NCI-H2107 treated with DMSO at 0.1 percent for 48 hours (cell line): ENCODE measurements around the gene HECW1.
"Not testable (repeated sequence)": the region's sequence is repeated elsewhere in the genome, so short reads cannot be mapped to it uniquely, and the experiment has no call there.

ENCODE experiments used
- DNase-seq: peaks from one replicate; lab custom pipeline; 2025; ENCODE audit not compliant: unreplicated experiment; lab: John Stamatoyannopoulos, UW

HECW1 gene

DNA sequence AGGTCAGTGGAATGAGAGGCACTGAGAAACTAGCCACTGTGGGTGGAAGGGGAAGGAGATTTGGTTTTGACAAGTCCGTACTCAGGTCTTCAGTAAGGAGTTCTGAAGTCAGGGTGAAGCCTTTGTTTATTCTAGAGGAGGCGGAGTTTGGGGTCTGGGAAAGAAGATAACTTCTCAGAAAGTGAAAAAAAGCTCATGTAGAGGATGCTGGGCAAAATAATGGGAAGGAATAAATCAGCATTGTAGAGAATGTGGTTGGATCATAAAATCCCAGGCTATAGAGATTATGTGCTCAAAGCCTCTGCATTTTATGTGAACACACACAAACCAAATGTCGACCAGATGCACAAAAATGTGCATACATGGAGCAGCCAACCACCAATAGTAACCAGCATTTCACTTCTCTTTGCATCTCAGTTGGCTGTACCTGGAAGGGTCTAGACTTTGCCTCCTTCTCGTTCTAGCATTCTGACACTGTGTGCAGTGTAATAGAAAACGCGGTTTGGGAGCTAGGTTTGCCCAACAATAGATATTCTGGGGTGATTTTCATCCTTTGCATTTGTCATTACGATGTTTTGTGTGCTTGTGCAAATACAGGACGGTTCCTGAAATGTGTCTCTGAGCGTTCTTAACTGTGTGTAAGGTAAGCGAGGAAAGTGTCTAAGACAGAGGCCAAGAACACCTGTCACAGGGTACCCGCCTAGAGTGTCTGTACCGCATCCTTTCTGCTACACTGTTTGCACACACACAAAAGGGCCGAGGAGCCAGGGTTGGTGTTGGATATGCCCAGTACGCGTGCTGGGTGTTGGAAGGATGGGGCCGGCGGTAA, 603 bp upstream of the HECW1 start:
- no peak for DNase-seq

DNA sequence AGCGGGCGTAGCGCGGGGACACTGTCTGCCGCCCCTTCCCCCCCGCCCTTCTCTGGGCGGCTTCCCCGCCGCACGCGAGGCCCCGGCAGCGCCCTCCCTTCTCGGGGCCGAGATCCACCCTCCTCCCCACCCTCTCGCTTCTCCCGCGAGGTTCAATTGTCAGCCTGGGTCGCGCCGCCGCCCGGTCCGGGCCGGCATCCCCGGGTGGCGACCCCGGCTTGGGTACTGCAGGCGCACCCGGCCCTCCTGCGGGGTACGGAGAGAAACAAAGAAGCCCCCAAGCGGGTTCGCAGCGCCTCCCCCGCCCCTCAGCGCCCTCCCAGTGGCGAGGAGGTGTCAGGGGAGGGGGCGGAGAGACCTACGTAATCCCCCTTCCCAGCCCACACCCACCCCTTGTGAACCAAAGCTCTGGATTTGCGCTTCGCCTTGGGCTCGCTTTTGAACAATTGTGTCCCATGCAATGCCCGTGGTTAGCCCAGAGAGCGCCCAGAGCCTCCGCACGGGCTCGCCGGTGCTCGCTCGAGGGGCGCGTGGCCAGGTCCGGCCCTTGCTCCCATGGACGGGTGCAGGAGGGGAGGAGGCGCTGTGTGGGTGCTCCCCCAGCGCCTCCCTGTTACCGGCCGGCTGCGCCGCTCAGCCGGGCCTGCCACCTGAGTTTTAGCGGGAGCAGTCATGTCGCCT, 634 bp downstream of the HECW1 start:
- no peak for DNase-seq

DNA sequence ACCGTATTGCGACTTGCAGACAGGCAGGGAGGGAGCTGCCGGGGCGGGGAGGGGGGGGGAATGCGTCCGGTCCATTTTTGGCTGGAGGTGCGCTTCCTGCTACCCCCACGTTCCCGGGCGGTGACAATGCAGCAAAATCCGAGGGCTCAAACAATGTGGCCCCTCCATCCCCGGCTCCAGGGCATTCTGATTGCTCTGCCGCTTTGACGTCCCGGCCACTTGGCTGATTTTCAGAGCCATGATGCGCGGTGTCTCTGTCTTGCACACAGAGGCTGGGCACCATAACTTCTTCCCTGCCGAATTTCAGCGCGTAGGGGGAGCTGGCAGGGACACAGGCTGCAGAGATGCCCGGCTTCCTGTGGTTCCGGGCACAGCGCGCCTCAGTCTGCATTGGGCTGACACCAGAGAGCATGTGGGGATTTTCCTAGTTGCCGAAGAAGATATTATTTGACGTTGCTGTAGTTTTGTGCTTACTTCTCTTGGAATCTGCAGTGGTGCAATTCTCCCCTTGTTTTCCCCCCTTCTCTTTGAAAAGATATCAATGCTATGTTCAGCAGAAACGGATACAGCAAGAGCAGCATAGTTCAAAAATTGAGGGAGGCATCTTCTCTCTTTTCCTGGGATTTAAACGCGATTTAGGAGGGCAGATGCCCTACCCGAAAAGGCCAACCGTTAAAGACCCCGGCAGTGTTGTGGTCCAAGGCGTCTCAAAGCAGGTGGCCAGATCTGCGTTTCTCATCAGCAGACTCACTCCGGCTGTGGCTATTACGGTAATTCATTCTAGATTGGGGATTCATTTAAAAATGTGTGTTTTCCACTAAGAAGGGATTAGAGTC, 1.4 kb downstream of the HECW1 start:
- DNase-seq = no peak

DNA sequence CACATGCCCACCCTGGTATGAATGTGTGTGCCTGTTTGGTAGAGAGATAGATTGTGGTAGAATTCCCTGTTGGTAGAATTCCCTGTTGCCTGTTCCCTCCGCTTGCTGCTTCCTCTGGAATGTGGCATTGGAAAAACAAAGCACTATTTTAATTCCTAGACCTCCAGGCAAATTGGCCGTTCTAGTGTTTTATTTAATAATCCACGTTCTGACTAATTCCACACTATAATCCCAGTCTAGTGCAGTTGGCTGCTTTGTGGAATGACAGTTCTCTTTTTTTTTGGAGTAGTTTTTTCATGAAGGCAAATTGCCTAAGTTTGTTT, 2.0 kb downstream of the HECW1 start:
- DNase-seq = no peak

DNA sequence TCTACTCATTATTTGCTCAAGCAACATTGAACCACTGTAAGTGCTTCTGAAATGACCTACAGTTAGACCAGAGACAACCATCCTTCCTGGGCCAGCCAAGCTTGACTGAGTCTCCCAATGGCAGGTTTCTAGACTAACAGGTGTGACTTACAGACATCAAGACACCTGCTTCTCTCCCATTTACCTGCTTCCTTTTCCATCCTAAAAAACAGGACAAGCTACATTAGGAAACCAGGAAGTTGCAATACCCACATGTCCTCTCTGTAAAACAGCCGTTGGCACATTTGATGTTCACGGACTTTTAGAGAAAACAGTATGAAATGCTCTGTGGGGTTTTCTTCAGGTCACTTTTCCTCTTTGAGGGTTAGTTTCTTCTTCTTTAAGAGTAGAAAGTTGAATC, 4.0 kb downstream of the HECW1 start:
- DNase-seq = no peak

DNA sequence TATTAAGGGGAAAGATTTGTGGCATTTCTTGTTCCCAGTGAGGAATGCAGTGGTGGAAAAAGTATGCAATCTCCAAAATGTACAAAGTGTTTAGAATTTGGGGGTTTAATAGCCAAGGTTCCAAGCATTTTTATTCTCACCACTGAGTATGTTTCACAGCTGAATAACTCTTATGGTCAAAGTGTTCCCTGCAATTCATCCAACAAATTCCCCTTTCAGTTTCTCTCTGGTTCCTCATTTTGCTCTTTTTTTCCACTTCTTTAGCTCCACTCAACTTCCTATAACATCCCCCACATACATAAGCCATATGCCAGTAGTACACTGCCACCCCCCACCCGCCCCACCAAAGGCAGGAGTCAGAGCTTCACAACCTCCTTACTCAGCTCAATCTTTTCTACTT, 4.6 kb downstream of the HECW1 start:
- DNase-seq = no peak

DNA sequence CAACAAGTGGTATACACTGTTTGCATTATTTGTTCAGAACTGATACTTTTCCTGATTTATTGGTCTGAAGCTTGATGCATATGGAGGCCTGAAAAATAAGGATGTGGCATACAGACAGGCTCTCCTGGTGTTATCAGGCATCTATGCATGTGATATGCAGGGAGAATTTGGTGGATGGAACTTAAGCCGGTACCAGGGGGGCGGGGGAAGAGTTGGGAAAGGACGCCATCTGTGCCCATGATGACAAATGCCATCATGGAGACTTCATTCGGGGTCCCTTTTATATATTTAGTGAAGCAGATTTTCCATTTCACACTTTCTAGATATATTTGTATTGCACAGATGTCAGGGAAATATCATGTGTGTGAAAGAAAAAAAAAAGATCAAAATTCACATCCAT, 5.4 kb downstream of the HECW1 start:
- no peak for DNase-seq

DNA sequence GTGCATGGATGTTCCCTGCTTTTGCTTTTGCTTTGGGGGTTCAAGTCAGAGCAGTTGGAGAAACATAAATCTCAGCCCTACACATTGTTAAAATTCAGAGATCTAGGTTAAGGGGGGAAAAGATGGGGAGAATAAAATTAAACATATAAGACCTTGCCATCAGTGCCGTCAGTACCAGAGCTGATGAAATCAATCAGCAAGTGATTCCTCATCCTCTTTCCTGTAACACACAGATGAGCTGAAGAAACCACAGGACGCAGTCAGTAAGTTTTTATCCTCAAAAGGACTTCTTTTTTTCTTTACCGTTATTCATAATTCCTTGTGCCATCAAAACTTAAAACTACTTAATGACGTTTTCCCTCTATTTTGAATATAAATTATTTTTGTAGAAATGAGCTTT, 5.9 kb downstream of the HECW1 start:
- DNase-seq = no peak

DNA sequence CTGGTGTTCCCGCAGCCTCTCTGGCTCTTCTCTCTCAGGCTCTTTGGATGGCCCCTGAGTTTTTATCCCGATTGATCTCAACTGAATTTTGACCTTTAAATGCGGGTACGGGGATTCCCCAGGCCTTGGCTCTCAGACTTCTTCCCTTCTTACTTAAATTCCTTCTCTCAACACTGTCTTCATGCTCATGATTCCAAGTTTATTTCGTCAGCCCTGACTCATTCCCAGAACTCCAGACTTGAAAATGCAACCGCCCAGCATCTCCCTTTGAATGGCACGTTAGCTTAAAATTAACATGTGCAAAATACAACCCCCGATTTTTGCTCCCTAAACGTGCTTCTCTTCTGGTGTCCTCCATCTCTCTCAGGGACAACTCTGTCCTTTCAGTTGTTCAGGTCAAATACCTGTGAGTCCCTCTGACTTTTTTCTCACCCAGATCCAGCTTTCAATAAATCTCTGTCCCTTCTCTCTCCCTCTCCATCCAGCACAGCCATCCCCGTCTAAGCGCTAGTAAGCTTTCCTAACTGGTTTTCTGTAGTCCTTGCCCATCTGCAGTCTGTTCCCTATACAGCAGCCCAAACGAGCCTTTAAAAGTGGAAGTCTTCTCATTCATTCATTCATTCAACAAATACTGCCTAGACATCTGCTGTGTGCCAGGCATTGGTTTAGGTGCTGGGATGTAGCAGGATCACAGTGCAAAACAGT, 7.1 kb downstream of the HECW1 start:
- no peak for DNase-seq

DNA sequence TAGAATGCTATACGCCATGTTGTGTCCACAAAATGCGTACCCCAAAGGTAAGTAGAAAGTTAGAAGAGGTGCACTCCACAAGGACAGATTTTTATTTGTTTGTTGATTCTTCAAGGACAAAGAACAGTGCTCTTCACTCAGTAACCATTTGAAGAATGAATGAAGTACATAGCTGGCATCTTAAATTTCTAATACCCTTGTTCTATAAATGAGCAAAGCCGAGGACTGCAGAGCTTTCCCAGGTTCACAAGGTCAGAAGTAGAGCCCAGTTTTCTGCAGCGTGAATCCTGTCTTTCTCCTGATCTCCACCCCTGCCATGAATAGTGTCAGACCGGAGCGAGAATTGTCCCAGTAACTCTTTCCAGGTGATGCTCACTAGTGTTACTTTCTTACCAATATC, 9.5 kb downstream of the HECW1 start:
- DNase-seq = no peak

DNA sequence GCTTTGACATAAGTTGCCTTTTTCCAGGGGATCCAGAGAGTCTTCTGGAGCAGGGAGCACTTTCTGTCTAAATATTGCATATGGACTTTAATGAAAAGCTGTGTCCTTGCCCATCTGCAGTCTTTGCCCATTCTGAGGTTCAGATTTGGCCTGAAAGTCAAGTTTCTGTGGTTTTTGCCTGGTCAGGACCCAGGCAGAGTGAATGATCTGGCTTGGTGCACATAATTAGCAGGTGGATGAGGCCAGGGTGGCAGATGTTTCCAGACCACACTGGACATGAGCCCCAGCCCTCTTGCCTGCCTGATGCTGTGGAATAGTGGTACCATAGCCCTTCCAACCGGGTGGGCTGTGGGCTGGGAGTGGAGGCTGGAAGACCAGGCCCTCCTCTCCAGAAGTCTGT, 11.0 kb downstream of the HECW1 start:
- DNase-seq = no peak

DNA sequence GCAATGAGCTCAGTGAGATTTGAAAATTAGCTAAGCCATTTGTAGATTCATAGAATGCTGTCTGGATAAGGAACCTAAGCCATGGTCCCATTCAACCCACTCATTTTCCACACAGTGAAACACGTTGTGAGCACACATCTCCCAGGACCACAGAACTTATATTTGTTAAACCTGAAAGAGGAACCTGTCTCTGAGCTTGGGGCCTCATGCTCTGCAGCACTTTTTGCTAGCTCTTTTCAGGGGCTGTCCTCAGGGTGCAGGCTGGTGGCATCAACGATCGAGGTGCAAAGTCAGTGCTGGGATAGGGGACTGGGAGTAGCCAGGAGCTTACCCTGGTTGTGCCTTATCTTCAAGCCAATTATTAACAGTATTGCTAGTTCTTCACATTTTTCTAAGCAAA, 11.9 kb downstream of the HECW1 start:
- DNase-seq = no peak

DNA sequence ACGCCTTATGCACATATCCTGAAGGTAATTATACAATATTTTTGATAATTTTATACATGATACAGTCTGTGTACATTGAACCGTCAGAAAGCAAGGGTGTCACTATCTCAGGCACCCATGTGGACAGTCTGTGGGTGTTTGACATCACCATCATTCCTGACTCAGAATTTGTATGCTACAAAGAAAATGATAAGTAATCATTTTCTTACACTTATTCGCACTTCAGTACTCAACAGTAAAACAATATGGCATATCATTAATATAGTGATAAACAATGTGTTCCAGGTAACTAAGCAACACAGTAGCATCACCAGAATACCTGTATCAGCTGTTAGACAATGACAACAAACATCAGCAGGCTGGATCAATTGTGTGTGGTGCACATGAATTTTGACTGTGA, 17.9 kb downstream of the HECW1 start:
- no peak for DNase-seq

DNA sequence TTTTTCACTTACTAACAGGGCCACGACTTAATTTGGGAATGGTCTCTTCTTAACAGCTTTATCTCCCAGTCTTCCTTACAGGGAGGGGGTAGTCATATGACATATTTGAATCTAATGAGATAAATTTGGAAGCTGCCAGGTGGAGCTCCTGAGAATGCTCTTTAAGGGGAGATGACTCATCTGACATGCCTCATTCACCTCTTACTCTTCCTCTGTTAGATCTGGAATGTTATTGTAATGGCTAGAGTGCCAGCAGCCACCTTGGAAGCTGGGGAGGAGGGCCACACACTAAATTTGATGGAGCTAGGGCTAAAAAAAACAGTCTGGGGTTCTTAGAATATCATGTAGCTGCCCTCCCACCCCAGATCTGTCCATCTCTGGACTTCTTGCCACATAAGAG, 22.7 kb downstream of the HECW1 start:
- DNase-seq = no peak

DNA sequence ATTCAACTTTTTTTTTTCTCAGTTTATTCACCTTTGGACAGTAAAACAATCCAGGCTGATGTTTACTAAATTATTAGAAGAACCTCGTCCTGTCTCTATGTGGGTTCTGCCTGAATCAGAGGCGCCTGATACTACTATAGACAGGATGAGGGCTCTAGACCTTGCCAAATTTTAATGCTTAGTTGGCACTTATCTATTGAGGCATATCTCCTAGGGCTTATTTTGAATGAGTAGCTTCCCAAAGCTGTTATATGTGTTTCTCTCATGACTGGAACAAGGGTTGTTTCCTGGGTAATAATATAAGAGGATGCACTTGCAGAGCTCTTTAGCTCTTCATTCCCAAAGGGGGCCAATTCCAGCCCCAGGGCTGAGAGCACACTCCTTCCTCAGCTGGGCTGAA, 23.6 kb downstream of the HECW1 start:
- no peak for DNase-seq

DNA sequence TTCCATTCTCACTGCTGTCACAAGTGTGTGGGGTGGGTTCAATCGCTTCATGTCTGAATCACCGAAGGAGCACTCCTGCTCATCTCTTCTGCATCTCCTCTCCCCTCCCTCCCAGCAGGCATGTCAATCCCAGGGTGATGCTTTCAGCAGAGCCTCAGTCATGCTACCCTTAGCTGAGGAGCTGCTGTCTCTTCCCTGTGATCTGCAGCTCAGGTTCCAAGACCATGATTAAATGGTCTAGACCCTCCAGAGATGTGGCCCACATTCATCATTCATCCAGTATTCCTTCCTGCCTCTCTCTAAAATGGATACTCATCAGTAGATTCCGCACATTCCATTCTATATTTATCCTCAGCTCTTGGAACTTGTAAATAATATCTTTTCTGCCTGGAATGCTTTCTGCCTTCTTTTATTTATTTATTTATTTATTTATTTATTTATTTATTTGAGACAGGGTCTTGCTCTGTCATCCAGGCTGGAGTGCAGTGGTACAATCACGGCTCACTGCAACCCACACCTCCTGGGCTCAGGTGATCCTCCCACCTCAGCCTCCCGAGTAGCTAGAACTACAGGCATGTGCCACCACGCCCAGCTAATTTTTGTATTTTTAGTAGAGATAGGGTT, 24.8 kb downstream of the HECW1 start:
- not testable (repeated sequence) for DNase-seq

DNA sequence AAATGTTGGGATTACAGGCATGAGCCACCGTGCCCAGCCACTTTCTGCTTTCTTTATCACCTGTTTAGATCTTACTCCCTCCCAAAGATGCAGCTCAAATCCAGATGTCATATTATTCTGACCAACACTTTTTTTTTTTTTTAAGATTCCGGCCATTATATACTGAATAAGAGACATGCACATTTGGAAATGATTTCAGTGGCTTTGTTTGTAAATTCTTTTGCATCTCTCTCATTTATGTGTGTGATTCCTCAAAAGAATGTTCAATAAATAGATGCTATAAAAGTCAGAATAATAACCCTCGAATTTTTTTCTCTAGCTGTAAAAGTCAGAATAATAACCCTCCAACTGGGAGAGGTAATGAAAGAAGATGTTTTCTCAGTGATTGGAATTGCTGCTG, 25.4 kb downstream of the HECW1 start:
- no peak for DNase-seq

DNA sequence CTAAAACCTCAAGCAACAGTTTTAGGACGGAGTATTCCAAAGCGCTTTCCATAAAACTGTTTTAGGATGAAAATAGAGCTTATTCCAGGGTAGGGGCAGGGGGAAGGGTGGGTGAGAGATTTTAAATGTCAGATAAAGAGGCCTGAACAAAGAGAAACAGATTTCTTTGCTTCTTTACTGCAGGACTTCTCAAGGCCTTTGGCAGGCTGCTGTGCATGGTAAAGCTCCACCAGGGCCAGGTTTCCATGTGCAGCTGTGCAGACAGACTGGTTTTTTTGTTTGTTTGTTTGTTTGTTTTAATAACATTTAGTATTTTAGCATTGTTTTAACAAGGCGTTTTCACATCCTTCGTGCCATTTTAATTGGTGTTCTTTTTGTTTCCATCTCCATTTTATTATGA, 26.3 kb downstream of the HECW1 start:
- DNase-seq = no peak

DNA sequence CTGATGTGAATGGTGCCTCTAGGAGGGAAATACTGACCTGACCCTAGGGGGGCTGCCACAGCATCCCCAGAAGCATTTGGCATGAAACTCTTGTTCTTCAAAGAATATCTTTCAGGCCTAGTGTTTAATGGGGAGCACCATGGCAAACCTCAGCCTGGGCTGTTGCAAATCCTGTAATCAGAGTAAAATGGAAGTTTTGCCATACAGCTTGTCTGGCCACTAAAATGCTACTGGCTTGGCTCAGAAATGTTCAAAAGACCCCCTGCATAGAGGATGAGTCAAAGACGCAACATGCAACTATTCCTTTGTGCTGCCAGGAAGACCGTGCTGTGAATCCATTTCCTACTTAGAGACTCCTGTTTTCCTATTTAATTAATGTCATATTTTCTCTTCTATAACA, 26.7 kb downstream of the HECW1 start:
- DNase-seq = no peak

DNA sequence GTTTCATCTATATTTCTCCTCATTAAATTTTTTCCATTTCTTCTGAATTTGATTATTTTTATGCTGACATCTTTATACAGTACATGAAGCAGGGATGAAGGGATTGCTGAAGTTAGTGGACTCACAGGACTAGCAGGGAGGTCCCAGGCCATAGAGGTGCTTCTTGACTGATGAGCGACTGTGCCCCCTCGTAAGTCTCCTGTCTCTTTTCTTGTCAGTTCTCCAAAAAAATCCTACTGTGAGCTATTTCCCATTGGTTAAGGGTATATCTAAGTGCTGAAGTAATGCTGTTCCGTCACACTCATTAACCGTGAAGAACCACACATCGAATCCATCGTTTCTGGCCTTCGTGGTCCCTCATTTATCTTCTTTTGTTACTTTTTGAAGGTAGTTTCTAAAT, 27.7 kb downstream of the HECW1 start:
- DNase-seq = no peak

DNA sequence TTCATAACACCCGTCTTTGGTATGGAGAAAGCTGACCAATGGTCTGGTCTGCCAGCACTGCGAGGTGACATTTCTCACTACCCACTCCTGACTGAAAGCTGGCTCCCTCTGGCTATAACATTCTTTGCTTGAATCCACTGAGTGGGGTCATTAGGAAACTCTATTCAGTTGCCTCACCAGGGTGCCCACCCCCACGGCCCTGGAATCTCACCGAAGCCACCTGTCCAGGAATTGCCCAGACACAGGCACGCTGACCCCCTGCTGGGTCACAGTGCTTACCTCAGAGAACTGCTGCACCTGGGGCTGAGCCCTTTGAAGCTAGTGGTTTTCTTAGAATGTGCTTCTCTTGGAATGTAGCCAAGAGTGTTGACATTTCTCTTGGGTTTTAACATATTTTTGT, 28.6 kb downstream of the HECW1 start:
- no peak for DNase-seq
